ENCODE data around the gene CIRBP.

CIRBP gene

GRCh38 chr19:1226227-1226518, 43.0 kb upstream of the CIRBP start:
- TF ChIP-seq CTCF (IDR thresholded peaks at IDR 0.05), result no peak
- H3K4me3 Mint-ChIP-seq, result no peak overlapping the region
- no peak overlapping the region for H3K27ac Mint-ChIP-seq
- H3K27me3 Mint-ChIP-seq (ENCODE audit: low read depth, poor library complexity), result no peaks in the 10 kb centered on the region
- H3K36me3 Mint-ChIP-seq (ENCODE audit: low read depth), result peaks cover 5% of the 10 kb centered on the region
- DNase-seq, result no peak
- no peaks in the 10 kb centered on the region for H3K4me1 Mint-ChIP-seq
- H3K9me3 Mint-ChIP-seq, result no peaks in the 10 kb centered on the region

- H3K27me3 Mint-ChIP-seq (ENCODE audit: low read depth, poor library complexity), result no peaks in the 10 kb centered on the region
Observed at GRCh38 chr19:1226522-1227303, 42.4 kb upstream of the CIRBP start.

GRCh38 chr19:1227304-1228054, 41.7 kb upstream of the CIRBP start:
- Mint-ChIP-seq H3K27me3 (ENCODE audit: low read depth, poor library complexity) (no peaks in the 10 kb centered on the region), H3K4me1 (peaks cover 13% of the 10 kb centered on the region), H3K9me3 (no peaks in the 10 kb centered on the region), H3K4me3 (no peak overlapping the region), H3K36me3 (ENCODE audit: low read depth) (peaks cover 5% of the 10 kb centered on the region), H3K27ac (no peak overlapping the region)
- no peak for DNase-seq
- TF ChIP-seq CTCF (IDR thresholded peaks at IDR 0.05), result no peak

More at GRCh38 chr19:1226522-1227303, 42.4 kb upstream of the CIRBP start:
- no peak overlapping the region for H3K4me3 Mint-ChIP-seq
- DNase-seq, result no peak
- no peaks in the 10 kb centered on the region for H3K9me3 Mint-ChIP-seq
- no peak overlapping the region for H3K27ac Mint-ChIP-seq
- TF ChIP-seq CTCF (IDR thresholded peaks at IDR 0.05), result no peak
- H3K36me3 Mint-ChIP-seq (ENCODE audit: low read depth), result peaks cover 5% of the 10 kb centered on the region
- peaks cover 5% of the 10 kb centered on the region for H3K4me1 Mint-ChIP-seq

- H3K4me3 Mint-ChIP-seq, result no peak overlapping the region
Observed at GRCh38 chr19:1228161-1228957, 40.8 kb upstream of the CIRBP start.

More at GRCh38 chr19:1228161-1228957, 40.8 kb upstream of the CIRBP start:
- no peak for TF ChIP-seq CTCF (IDR thresholded peaks at IDR 0.05)
- no peak for DNase-seq
- no peaks in the 10 kb centered on the region for H3K9me3 Mint-ChIP-seq
- H3K27ac Mint-ChIP-seq, result no peak overlapping the region
- peaks cover 5% of the 10 kb centered on the region for H3K36me3 Mint-ChIP-seq (ENCODE audit: low read depth)
- H3K27me3 Mint-ChIP-seq (ENCODE audit: low read depth, poor library complexity), result no peaks in the 10 kb centered on the region
- H3K4me1 Mint-ChIP-seq, result peaks cover 15% of the 10 kb centered on the region
